MM.1S (cell line): Measurements from ENCODE around the gene EIF4E1B.

Experiments used
- EZH2 ChIP-seq: fragments of 300-600 bp; sonication (generic); optimal IDR thresholded peaks from 2 replicates; pipeline ENCODE3; 2017; ENCODE audit warnings: low read depth, mild to moderate bottlenecking, antibody characterized with exemption, low read length, mixed read lengths
- EZH2phosphoT487 ChIP-seq: fragments of 300-600 bp; sonication (generic); IDR thresholded peaks from 2 replicates; pipeline ENCODE4 v1.6.1; 2018; ENCODE audit warnings: antibody characterized with exemption, low read length
- TF ChIP-seq, protein P1 (sequence below): fragments of 300-600 bp; sonication (generic); IDR thresholded peaks from 2 replicates; pipeline ENCODE4 v1.5.1; 2016; ENCODE audit warnings: antibody characterized with exemption, low read length, mixed read lengths

DNA sequence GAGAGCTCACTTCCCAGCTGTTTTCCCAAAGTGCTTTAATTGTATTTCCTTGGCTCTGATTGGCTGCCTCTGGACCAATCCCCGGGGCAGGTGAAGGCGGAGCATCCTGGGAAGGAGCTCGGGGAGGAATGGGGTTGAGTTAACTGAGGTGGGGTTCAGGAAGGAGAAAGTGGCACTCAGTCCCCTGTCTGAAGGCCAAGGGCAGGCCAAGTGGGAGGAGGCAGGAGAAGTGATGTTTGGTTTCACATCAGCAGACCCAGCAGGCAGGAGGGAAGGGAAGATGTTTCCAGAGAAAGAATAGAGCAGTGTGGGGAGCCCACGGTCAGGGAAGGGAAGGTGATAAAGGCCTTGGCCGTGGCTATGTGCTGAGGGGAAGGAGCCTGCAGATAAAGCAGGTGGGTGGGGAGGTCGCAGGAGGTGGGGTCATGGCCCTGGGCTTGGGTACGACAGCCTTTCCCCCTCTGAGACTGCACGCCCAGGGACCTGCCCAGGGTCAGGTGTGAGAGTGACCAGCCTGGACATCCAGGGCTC lies 19.9 kb downstream of the EIF4E1B start:
- TF ChIP-seq, protein P1, sequence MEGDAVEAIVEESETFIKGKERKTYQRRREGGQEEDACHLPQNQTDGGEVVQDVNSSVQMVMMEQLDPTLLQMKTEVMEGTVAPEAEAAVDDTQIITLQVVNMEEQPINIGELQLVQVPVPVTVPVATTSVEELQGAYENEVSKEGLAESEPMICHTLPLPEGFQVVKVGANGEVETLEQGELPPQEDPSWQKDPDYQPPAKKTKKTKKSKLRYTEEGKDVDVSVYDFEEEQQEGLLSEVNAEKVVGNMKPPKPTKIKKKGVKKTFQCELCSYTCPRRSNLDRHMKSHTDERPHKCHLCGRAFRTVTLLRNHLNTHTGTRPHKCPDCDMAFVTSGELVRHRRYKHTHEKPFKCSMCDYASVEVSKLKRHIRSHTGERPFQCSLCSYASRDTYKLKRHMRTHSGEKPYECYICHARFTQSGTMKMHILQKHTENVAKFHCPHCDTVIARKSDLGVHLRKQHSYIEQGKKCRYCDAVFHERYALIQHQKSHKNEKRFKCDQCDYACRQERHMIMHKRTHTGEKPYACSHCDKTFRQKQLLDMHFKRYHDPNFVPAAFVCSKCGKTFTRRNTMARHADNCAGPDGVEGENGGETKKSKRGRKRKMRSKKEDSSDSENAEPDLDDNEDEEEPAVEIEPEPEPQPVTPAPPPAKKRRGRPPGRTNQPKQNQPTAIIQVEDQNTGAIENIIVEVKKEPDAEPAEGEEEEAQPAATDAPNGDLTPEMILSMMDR: no peak
- TF ChIP-seq EZH2: no peak
- no peak for TF ChIP-seq EZH2phosphoT487
